Thymus (tissue), 11 donors: ENCODE data around the gene EIF5AL1. TPM values are rescaled to one million over a fixed set of nuclear protein-coding genes. Genes with fewer than 3 reads are reported as not detected.
"Not testable (repeated sequence)": the region's sequence is repeated elsewhere in the genome, so short reads cannot be mapped to it uniquely, and the experiment has no call there.

Source experiments
- DNase-seq, 9 donors: peaks; one replicate each; pipeline ENCODE4 v3.0.0-alpha.2; 2013; ENCODE audit warnings: low spot score in 9 of 9, low read depth in 6 of 9, missing footprints in 1 of 9
- H3K27ac ChIP-seq, 2 donors: one replicate each; pipeline ENCODE4 v1.5.1; 2013; ENCODE audit warnings: control low read depth in 1 of 2, low read depth in 1 of 2, low read length in 1 of 2, mild to moderate bottlenecking in 1 of 2, moderate library complexity in 1 of 2
- H3K27me3 ChIP-seq, 2 donors: one replicate each; pipeline ENCODE4 v1.5.1; 2013; ENCODE audit warnings: low read length in 1 of 2; ENCODE audit not compliant: control insufficient read depth in 2 of 2, insufficient read depth in 1 of 2
- H3K36me3 ChIP-seq, 2 donors: one replicate each; pipeline ENCODE4 v1.5.1; 2013; ENCODE audit warnings: low read length in 1 of 2, mild to moderate bottlenecking in 1 of 2, moderate library complexity in 1 of 2; ENCODE audit not compliant: control insufficient read depth in 2 of 2, insufficient read depth in 2 of 2
- H3K4me1 ChIP-seq, 2 donors: one replicate each; pipeline ENCODE4 v1.5.1; 2013; ENCODE audit warnings: low read length in 2 of 2; ENCODE audit not compliant: control insufficient read depth in 2 of 2, insufficient read depth in 2 of 2
- H3K4me3 ChIP-seq, 2 donors: one replicate each; pipeline ENCODE4 v1.5.1; 2013; ENCODE audit warnings: low read length in 2 of 2, control low read depth in 1 of 2, mild to moderate bottlenecking in 1 of 2
- H3K9me3 ChIP-seq, 2 donors: one replicate each; pipeline ENCODE4 v1.5.1; 2013; ENCODE audit warnings: low read length in 1 of 2, mild to moderate bottlenecking in 1 of 2; ENCODE audit not compliant: control insufficient read depth in 2 of 2, insufficient read depth in 1 of 2
- WGBS: extraction: QIAGEN DNeasy Blood & Tissue Kit; methylation state at CpG from one replicate; pipeline ENCODE4 v1.1.7; 2013; 5-methylcytosine and 5-hydroxymethylcytosine counted together
- polyA plus RNA-seq: library from polyadenylated mRNA; stranded (reverse); fragments of 200-250 nt; gene quantifications from one replicate; pipeline ENCODE4 v1.2.3, GENCODE V29; 2013
- total RNA-seq: library from RNA; stranded (reverse); fragments of 120-200 nt; gene quantifications from one replicate; pipeline ENCODE4 v1.2.4, GENCODE V29; 2013
- donor health status: healthy.

The EIF5AL1 gene
- total and polyA plus RNA-seq, 2 donors = 0.28 to 0.39 TPM

DNA sequence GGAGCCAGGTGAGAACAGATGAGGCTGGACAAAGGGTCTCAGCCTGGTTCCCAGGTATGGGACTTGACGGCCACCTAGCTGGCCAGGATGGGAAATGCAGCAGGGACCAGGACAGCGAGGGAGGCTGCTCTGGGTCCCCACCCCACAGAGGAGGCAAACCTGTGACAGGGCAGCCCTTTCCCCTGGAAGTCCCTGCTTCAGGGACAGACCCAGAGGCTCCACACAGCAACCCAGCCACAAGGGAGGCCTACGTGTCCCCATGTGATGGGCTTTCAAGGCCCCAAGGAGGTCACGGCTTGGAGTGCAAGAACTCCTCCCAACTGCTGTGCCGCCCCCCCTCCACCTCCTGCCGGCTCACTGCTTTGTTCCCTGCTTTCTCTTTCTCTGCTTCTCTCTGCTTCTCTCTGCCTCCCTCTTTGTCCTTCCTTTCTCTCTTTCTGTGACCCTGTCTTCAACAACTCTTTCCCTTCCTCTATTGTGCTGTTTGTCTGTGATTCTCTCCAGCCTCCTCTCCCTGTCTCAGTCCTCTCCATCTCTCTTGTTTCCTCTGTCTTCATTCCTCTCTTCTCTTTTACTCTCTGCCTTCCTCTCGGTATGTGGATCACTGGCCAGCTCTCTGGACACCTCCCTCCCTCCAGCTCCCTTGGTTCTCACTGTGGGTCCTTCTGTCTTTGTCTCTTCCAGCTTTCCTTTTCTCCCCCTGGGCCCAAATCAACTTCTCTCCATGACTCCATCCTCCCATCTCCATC is 9.6 kb upstream of the EIF5AL1 start:
- Histone ChIP-seq H3K9me3 (no peaks in the 10 kb centered on the region), H3K27ac (no peak overlapping the region), H3K4me1 (no peaks in the 10 kb centered on the region), H3K4me3 (no peak overlapping the region), H3K27me3 (peaks cover 0 to 4% of the 10 kb centered on the region in 2 donors), H3K36me3 (no peaks in the 10 kb centered on the region)
- DNase-seq = no peak
- WGBS = 73% methylated on average over 7 of the region's 7 CpGs

- not testable (repeated sequence) for H3K9me3 ChIP-seq, H3K27me3 ChIP-seq, H3K4me1 ChIP-seq, H3K27ac ChIP-seq, H3K4me3 ChIP-seq, H3K36me3 ChIP-seq, DNase-seq
- 84% methylated on average over 4 of the region's 4 CpGs for WGBS
Observed at GRCh38 chr10:79503787-79504186, 8.5 kb upstream of the EIF5AL1 start.

DNA sequence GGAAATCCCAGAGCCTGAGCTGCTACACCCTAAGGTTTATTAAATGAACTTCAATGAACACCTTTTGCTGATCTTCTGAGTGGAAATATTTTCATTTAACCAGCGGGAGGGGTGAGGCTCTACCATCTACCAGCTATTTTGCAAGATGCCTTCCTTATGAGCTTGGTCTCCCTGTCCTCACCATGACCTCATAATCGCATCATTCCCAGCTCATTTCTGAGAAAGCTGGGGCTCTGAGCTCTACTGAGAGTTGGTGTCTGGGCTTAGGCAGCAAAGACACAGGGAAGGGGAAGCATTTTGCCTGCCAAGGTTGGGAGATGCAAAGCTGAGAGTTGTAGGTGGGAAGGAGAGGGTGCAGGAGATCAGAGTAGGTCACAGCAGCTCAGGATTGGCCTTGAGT is 7.8 kb upstream of the EIF5AL1 start:
- no CpG with 5 or more reads among the region's 2 CpGs for WGBS
- H3K27me3 ChIP-seq = not testable (repeated sequence)

DNA sequence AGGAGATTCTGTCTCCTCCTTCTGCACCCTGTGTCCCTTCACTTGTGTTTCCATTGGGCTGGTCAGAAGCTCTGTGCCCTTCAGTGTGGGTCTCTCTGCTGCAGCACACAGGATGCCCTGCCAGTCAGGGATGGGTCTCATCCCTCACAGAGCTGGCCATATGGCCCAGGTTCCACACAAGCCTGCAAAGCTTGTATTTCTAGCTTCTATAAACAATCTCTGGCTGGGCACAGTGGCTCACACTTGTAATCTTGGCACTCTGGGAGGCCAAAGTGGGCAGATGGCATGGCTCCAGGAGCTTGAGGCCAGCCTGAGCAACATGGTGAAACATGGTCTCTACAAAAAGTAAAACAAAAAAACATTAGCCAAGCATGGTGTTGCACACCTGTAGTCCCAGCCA is 7.0 kb upstream of the EIF5AL1 start:
- DNase-seq, H3K27me3 ChIP-seq, H3K4me3 ChIP-seq, H3K9me3 ChIP-seq, H3K27ac ChIP-seq, H3K36me3 ChIP-seq, H3K4me1 ChIP-seq: not testable (repeated sequence)

More for the DNA sequence above, 7.8 kb upstream of the EIF5AL1 start:
- H3K4me1 ChIP-seq, H3K36me3 ChIP-seq, H3K27ac ChIP-seq, DNase-seq, H3K9me3 ChIP-seq, H3K4me3 ChIP-seq: not testable (repeated sequence)

DNA sequence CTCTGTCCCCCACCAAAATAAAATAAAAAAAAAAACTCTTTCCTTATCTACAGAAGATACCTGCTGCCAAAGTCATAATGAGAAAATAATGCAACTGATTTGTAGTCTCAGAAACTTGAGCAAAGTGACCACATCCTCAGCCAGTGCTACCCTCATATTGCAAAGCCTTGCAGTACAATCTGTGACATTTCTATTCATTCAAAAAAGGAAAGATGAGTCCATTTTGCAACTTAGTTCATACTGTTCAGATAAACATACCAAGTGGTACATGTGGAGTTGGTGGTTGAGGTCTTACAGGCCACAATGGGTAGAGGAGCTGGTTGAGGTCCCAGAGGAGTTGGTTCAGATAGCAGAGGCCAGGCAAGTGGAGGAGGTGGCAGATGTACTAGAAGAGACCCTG is 6.5 kb upstream of the EIF5AL1 start:
- Histone ChIP-seq H3K9me3 (no peaks in the 10 kb centered on the region), H3K4me3 (no peak overlapping the region), H3K4me1 (no peaks in the 10 kb centered on the region), H3K36me3 (no peaks in the 10 kb centered on the region), H3K27me3 (peaks cover 0 to 4% of the 10 kb centered on the region in 2 donors), H3K27ac (no peak overlapping the region)
- no peak for DNase-seq

- 91% methylated on average over 9 of the region's 9 CpGs for WGBS
- Histone ChIP-seq H3K4me3 (no peak overlapping the region), H3K27me3 (peaks cover 0 to 2% of the 10 kb centered on the region in 2 donors), H3K9me3 (no peaks in the 10 kb centered on the region), H3K36me3 (no peaks in the 10 kb centered on the region), H3K4me1 (no peaks in the 10 kb centered on the region), H3K27ac (no peak overlapping the region)
- no peak for DNase-seq
Observed at GRCh38 chr10:79507440-79508167, 4.7 kb upstream of the EIF5AL1 start.

- WGBS = 90% methylated on average over 3 of the region's 4 CpGs
- not testable (repeated sequence) for H3K36me3 ChIP-seq, H3K9me3 ChIP-seq, H3K27me3 ChIP-seq, H3K27ac ChIP-seq, DNase-seq, H3K4me1 ChIP-seq, H3K4me3 ChIP-seq
Observed at GRCh38 chr10:79508245-79508644, 4.1 kb upstream of the EIF5AL1 start.

DNA sequence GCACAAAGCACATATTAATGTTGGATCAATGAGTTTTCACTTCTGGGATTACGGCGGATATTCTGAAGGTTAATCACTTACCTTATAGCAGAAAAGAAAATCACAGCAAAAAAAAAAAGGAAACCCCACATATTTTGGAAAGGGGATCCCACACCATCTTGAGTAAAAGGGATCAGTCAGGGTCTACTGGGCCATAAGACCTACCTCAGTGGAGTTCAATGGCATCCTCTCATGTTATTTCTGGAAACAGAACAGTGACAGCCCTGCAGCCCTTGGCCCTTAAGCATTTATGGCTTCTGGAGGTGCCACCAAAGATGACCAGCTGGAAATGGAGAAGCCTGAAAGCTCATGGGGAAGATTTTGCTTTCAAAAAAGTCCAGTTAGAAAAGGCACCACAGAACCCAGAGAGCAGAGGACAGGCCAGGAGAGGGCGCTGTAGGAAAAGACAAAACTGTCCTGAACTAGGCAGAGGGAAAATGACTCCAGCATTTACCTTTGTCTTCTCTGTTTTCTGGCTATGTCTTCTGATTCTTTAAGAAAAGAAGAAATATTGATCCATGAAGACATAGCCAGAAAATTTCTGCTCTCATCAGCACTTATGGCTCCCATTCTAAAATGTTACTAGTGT is 2.9 kb upstream of the EIF5AL1 start:
- DNase-seq = not testable (repeated sequence)

GRCh38 chr10:79509934-79510508 is 2.3 kb upstream of the EIF5AL1 start:
- not testable (repeated sequence) for H3K4me3 ChIP-seq, H3K27ac ChIP-seq, H3K4me1 ChIP-seq, H3K27me3 ChIP-seq, DNase-seq, H3K36me3 ChIP-seq, H3K9me3 ChIP-seq
- 84% methylated on average over 3 of the region's 5 CpGs for WGBS

More for the DNA sequence above, 2.9 kb upstream of the EIF5AL1 start:
- not testable (repeated sequence) for H3K27ac ChIP-seq, H3K27me3 ChIP-seq, H3K4me1 ChIP-seq, H3K4me3 ChIP-seq, H3K36me3 ChIP-seq, H3K9me3 ChIP-seq
- 98% methylated on average over 2 of the region's 3 CpGs for WGBS
